HCT116 (cell line): Measurements from ENCODE around the gene ZNF853.

ENCODE experiments used
- ATF3 ChIP-seq: IDR thresholded peaks from 2 replicates; pipeline ENCODE4 v1.6.1; 2012
- CBX3 ChIP-seq: IDR thresholded peaks from 2 replicates; pipeline ENCODE4 v1.6.1; 2012; ENCODE audit warnings: low read depth
- CEBPB ChIP-seq: IDR thresholded peaks from 2 replicates; pipeline ENCODE4 v1.6.1; 2012; ENCODE audit warnings: low read depth
- CTCF ChIP-seq, 3 experiments: fragments of 200-600 bp in 1 of 3; sonication (generic) in 1 of 3; IDR thresholded peaks in 2 of 3; conservative IDR thresholded peaks in 1 of 3; 2 replicates each; pipeline ENCODE4 v1.5.1; 2012 to 2017; ENCODE audit warnings: low read depth in 2 of 3, low read length in 2 of 3, antibody characterized with exemption in 1 of 3, borderline replicate concordance in 1 of 3, control low read depth in 1 of 3, mild to moderate bottlenecking in 1 of 3, mixed read lengths in 1 of 3, mixed run types in 1 of 3, moderate library complexity in 1 of 3; ENCODE audit not compliant: insufficient read depth in 1 of 3
- ELF1 ChIP-seq: IDR thresholded peaks from 2 replicates; pipeline ENCODE4 v1.6.1; 2012; ENCODE audit warnings: low read depth, borderline replicate concordance
- EZH2 ChIP-seq: fragments of 200-600 bp; sonication (generic); IDR thresholded peaks from 2 replicates; pipeline ENCODE4 v1.6.1; 2017; ENCODE audit warnings: antibody characterized with exemption, mixed run types
- EZH2phosphoT487 ChIP-seq: fragments of 200-600 bp; IDR thresholded peaks from 2 replicates; pipeline ENCODE4 v1.6.1; 2018; ENCODE audit warnings: antibody characterized with exemption, borderline replicate concordance
- FOSL1 ChIP-seq: IDR thresholded peaks from 2 replicates; pipeline ENCODE4 v1.6.1; 2012; ENCODE audit warnings: low read depth
- JUND ChIP-seq: IDR thresholded peaks from 2 replicates; pipeline ENCODE4 v1.6.1; 2012
- MAX ChIP-seq: IDR thresholded peaks from 2 replicates; pipeline ENCODE4 v1.6.1; 2012
- POLR2A ChIP-seq: IDR thresholded peaks from 2 replicates; pipeline ENCODE4 v1.7.0; 2011; ENCODE audit warnings: borderline replicate concordance; ENCODE audit not compliant: insufficient read depth, insufficient read length; ENCODE audit errors: extremely low read depth
- POLR2AphosphoS5 ChIP-seq: IDR thresholded peaks from 2 replicates; pipeline ENCODE4 v1.6.1; 2011; ENCODE audit warnings: mild to moderate bottlenecking, low read depth, low read length, moderate library complexity
- RAD21 ChIP-seq: IDR thresholded peaks from 2 replicates; pipeline ENCODE4 v1.6.1; 2012; ENCODE audit warnings: low read depth, mild to moderate bottlenecking
- ZNF274 ChIP-seq: fragments of 200-500 bp; sonication (Bioruptor generic); IDR thresholded peaks from 2 replicates; pipeline ENCODE4 v1.6.1; 2014; ENCODE audit warnings: mild to moderate bottlenecking, low read depth, low read length, inconsistent platforms

- TF ChIP-seq RAD21: no peak
- no peak for TF ChIP-seq CEBPB
- no peak for TF ChIP-seq CTCF (IDR thresholded peaks at IDR 0.05 in 2 of 3, conservative IDR thresholded peaks at IDR 0.05 in 1 of 3; ENCODE audit: borderline replicate concordance in 1 of 3, insufficient read depth in 1 of 3, low read depth in 2 of 3, low read length in 2 of 3)
- TF ChIP-seq POLR2A: no peak
- TF ChIP-seq EZH2phosphoT487: no peak
- TF ChIP-seq MAX: no peak
- no peak for TF ChIP-seq ATF3
- no peak for TF ChIP-seq EZH2
- TF ChIP-seq ZNF274: no peak
- no peak for TF ChIP-seq ELF1
- no peak for TF ChIP-seq POLR2AphosphoS5
- TF ChIP-seq CBX3: no peak
- no peak for TF ChIP-seq JUND
- no peak for TF ChIP-seq FOSL1
Measured at GRCh38 chr7:6604458-6604857, 11.0 kb upstream of the ZNF853 start.
